Tibial artery (tissue), 4 donors: ENCODE data around the gene BCL11B.

Experiments
- DNase-seq, 2 donors: peaks; one replicate each; pipeline ENCODE4 v3.0.0-alpha.2; 2019
- H3K27ac ChIP-seq, 2 donors: fragments of 200-600 bp; sonication (generic) in 1 of 2; 1 replicate in 1 of 2; 2 replicates in 1 of 2; pipeline ENCODE4 v1.5.1; 2018 to 2019; ENCODE audit warnings: mild to moderate bottlenecking in 1 of 2
- H3K27me3 ChIP-seq, 2 donors: fragments of 200-600 bp; sonication (generic) in 1 of 2; one replicate each; pipeline versions ENCODE4 v1.5.1 to v1.6.0; 2016 to 2019
- H3K36me3 ChIP-seq, 3 donors: fragments of 200-600 bp; sonication (generic) in 2 of 3; one replicate each; pipeline ENCODE4 v1.5.1; 2016 to 2019; ENCODE audit warnings: mild to moderate bottlenecking in 2 of 3
- H3K4me1 ChIP-seq, 4 donors: fragments of 200-600 bp; sonication (generic) in 2 of 4; 1 replicate in 3 of 4; 2 replicates in 1 of 4; pipeline ENCODE4 v1.5.1; 2016 to 2019
- H3K4me3 ChIP-seq, 2 donors: fragments of 200-600 bp; sonication (generic) in 1 of 2; 1 replicate in 1 of 2; 2 replicates in 1 of 2; pipeline ENCODE4 v1.5.1; 2018 to 2019; ENCODE audit warnings: mild to moderate bottlenecking in 2 of 2
- H3K9me3 ChIP-seq, 3 donors: fragments of 200-600 bp; sonication (generic) in 1 of 3; one replicate each; pipeline ENCODE4 v1.5.1; 2016 to 2019
- intact Hi-C: fragments of 100-400 bp; cut with DNase I; formaldehyde crosslinking; loops from one replicate; pipeline ENCODE4 v1.15.0; 2023; ENCODE audit warnings: low total_unique reads
- TF ChIP-seq, protein P1 (sequence below), 2 experiments: fragments of 200-600 bp in 1 of 2; fragments of 450-650 bp in 1 of 2; IDR thresholded peaks; one replicate each; pipeline ENCODE4 v1.5.1; 2017 to 2019; ENCODE audit warnings: antibody characterized with exemption in 2 of 2, mild to moderate bottlenecking in 1 of 2, moderate library complexity in 1 of 2

The BCL11B gene

DNA sequence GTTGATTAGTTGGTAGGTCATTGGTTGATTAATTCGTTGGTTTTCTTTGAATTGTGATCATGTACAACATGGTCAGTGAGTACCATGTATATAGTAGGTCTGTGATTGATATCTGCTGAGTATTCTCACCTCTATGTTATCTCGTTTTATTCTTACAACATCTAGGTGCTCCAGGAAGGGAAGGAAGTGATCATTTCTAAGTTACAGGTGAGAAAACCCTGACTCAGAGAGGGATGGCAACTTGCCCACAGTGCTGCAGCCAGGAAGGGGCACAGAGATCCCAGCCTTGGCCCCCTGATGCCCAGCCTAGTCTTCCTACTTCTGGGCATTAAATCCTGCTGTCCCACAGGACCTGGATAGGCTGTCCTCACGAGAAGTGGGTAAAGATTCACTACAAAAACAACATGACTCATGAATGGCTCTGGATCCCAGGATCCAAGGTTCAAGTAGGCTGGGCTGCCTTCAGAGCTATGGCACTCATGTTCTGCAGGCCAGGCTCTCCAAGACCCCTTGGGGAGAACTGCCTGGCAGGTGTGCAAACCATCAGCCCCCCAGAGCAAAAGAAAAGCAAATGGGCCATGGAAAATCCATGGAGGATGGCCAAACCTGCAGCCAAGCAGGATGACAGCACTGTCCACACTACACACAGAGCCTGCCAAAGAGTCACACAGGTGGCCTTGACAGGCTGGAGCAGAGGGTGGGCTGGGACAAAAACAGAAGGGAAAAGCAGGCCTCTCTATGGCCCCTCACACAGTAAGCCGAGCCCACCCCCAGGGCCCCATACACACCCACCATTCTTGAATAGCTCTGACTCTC lies 146.2 kb downstream of the BCL11B start:
- intact Hi-C loops = no loop called here
- Histone ChIP-seq H3K36me3 (no peaks in the 10 kb centered on the region), H3K4me1 (peaks cover 0 to 6% (median 1%) of the 10 kb centered on the region in 4 donors), H3K4me3 (no peak overlapping the region), H3K27me3 (peaks cover 0 to 21% of the 10 kb centered on the region in 2 donors), H3K9me3 (no peaks in the 10 kb centered on the region), H3K27ac (no peak overlapping the region)
- DNase-seq = peak in 1 of 2 donors; percentile 46
- TF ChIP-seq, protein P1, sequence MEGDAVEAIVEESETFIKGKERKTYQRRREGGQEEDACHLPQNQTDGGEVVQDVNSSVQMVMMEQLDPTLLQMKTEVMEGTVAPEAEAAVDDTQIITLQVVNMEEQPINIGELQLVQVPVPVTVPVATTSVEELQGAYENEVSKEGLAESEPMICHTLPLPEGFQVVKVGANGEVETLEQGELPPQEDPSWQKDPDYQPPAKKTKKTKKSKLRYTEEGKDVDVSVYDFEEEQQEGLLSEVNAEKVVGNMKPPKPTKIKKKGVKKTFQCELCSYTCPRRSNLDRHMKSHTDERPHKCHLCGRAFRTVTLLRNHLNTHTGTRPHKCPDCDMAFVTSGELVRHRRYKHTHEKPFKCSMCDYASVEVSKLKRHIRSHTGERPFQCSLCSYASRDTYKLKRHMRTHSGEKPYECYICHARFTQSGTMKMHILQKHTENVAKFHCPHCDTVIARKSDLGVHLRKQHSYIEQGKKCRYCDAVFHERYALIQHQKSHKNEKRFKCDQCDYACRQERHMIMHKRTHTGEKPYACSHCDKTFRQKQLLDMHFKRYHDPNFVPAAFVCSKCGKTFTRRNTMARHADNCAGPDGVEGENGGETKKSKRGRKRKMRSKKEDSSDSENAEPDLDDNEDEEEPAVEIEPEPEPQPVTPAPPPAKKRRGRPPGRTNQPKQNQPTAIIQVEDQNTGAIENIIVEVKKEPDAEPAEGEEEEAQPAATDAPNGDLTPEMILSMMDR (IDR thresholded peaks at IDR 0.05) = no peak

DNA sequence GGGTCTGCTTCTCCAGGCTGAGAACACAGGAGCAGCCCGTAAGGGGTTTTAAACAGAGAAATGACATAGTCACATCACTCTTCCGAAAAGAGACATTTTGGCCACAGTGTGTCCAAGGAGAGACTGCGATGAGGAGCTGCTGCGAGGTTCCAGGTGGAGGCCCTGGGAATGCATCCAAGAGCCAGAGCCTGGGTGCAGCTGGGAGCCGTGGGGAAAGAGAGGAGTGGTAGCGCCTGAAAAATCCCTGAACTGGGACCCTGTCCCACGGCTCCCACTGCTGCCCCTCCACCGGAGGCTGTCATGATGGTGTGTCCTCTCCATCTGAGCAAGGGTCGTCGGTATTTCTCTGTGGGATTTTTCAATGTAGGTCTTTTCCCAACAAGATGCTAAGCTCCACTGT lies 146.9 kb downstream of the BCL11B start:
- Histone ChIP-seq H3K4me3 (no peak overlapping the region), H3K9me3 (no peaks in the 10 kb centered on the region), H3K4me1 (peaks cover 0 to 6% (median 1%) of the 10 kb centered on the region in 4 donors), H3K36me3 (no peaks in the 10 kb centered on the region), H3K27me3 (peaks cover 0 to 26% of the 10 kb centered on the region in 2 donors), H3K27ac (no peak overlapping the region)
- DNase-seq = no peak
- intact Hi-C loops = no loop called here
- TF ChIP-seq, protein P1 (IDR thresholded peaks at IDR 0.05) = no peak

DNA sequence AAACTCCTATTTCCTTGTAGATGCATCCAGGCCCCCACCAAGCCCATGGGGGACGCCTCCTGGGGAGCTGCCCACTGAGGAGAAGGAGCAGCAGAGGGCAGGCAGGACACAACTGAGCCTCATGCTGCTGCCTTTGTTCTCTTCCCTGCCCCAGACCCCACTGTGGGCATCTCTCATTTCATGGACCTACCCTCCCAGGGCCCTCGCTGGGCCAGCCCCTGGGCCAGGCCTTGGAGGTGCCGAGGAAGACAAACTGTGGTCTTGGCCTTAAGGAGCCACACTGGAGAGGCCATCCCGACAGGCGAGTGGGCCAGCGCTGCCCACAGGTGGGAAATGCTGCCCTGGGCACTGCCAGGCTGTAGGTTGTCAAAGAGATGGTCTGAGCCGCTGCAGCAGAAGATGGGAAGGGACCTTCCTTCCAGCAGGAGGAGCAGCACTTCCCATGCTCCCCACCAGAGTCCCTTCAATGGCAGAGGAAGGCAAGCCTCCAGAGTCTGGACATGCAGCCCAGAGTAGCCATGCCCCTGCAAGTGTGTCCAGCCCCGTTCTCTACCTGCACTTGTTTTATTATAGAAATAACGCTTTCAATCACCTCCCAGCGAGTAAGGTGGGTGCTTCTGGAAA lies 147.4 kb downstream of the BCL11B start:
- TF ChIP-seq, protein P1 (IDR thresholded peaks at IDR 0.05) = no peak
- H3K4me1 ChIP-seq = peaks cover 0 to 6% (median 1%) of the 10 kb centered on the region in 4 donors
- intact Hi-C loops = no loop called here
- H3K4me3 ChIP-seq = no peak overlapping the region
- H3K36me3 ChIP-seq = no peaks in the 10 kb centered on the region
- H3K9me3 ChIP-seq = no peaks in the 10 kb centered on the region
- H3K27me3 ChIP-seq = peaks cover 0 to 31% of the 10 kb centered on the region in 2 donors
- no peak overlapping the region for H3K27ac ChIP-seq
- peak in 1 of 2 donors; percentile 51 for DNase-seq

DNA sequence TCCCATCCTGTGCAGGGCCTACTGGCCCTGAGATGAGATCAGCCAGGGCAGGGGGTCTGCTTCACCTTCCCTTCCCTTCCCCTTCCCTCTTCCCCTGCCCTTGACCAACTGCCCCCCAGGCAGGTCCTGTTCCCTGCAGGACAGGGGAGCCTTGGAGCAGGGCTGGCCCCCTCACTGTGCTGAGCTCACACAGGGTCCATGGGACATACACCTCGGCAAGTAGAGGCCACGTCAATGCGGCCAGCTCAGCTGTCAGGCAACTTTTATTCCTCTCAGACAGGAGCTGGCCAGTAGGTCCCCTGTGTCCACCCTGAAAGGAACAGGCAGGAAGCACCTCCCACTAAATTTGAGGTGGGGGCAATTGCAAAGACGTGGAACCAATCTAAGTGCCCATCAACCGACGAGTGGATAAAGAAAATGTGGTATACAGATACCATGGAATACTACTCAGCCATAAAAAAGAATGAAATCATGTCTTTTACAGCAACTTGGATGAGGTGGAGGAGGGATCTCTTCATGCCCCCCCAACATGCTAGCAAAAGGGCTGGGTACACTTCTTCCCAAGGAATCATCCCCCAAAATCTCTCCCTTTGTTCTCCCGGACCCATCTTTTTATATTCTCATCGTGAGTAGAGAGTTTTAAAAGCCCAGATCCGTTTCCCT lies 148.7 kb downstream of the BCL11B start:
- no peaks in the 10 kb centered on the region for H3K36me3 ChIP-seq
- TF ChIP-seq, protein P1 (IDR thresholded peaks at IDR 0.05) = no peak
- DNase-seq = peak in 1 of 2 donors; percentile 31
- peaks cover 0 to 6% (median 1%) of the 10 kb centered on the region in 4 donors for H3K4me1 ChIP-seq
- H3K4me3 ChIP-seq = no peak overlapping the region
- intact Hi-C loops = no loop called here
- H3K9me3 ChIP-seq = no peaks in the 10 kb centered on the region
- peaks cover 0 to 44% of the 10 kb centered on the region in 2 donors for H3K27me3 ChIP-seq
- no peak overlapping the region for H3K27ac ChIP-seq

DNA sequence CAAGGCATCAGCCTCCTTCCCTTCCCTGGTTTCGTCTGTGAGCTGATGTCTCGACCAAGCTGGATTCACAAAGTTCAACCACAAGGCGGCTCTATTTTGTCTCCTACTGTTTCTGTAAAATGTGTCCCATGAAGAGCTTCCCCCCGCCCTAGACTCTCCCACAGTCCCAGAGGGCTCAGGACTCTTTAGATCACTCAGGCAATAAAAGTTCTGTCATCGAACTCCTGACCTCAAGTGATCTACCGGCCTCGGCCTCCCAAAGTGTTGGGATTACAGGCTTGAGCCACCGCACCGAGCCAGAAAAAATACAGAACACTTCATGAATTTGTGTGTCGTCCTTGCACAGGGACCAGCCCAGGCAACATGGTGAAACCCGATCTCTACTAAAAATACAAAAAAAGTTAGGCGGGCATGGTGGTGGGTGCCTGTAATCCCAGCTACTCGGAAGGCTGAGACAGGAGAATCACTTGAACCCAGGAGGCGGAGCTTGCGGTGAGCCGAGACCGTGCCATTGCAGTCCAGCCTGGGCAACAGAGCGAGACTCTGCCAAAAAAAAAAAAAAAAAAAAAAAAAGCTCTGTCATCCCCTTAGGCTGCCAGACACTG lies 149.4 kb downstream of the BCL11B start:
- Histone ChIP-seq H3K27ac (no peak overlapping the region), H3K36me3 (no peaks in the 10 kb centered on the region), H3K4me1 (peaks cover 0 to 2% (median under 1%) of the 10 kb centered on the region in 4 donors), H3K9me3 (no peaks in the 10 kb centered on the region), H3K27me3 (peaks cover 0 to 51% of the 10 kb centered on the region in 2 donors), H3K4me3 (no peak overlapping the region)
- peak in 1 of 2 donors; percentile 12 for DNase-seq
- intact Hi-C loops = no loop called here
- TF ChIP-seq, protein P1 (IDR thresholded peaks at IDR 0.05) = no peak
